Measurements from ENCODE around the gene SHC1. TPM values are rescaled to one million over a fixed set of nuclear protein-coding genes. Genes with fewer than 3 reads are reported as not detected.

SHC1 gene
- total and polyA plus RNA-seq, 2 experiments from 2014 or later, result 117 to 211 TPM

- TF ChIP-seq ETS1 (IDR thresholded peaks at IDR 0.05) (no peak), NANOG (IDR thresholded peaks at IDR 0.05; ENCODE audit: borderline replicate concordance) (no peak), CREB1 (CRISPR knock-in tag; IDR thresholded peaks at IDR 0.05; ENCODE audit: low read depth) (no peak), CTCF (conservative IDR thresholded peaks at IDR 0.05; ENCODE audit: low read depth in 2 of 2) (no peak)
These were observed 24.0 kb upstream of the SHC1 start (continued) for GRCh38 chr1:154994591-154994990.

GRCh38 chr1:154994269-154994587, 23.7 kb upstream of the SHC1 start:
- H2AFZ ChIP-seq, result no peak overlapping the region
- H3K9me2 ChIP-seq (ENCODE audit: insufficient read depth), result no peaks in the 10 kb centered on the region
- Mint-ChIP-seq H3K9me3 (no peaks in the 10 kb centered on the region), H3K4me3 (no peak overlapping the region; the same call in 2 of the 3 replicates), H3K36me3 (ENCODE audit: low read depth) (peaks cover 18% of the 10 kb centered on the region), H3K4me1 (peaks cover 30% of the 10 kb centered on the region), H3K27me3 (ENCODE audit: insufficient read depth, low read depth, poor library complexity) (peaks cover 15% of the 10 kb centered on the region), H3K27ac (no peak overlapping the region)
- DNase-seq (ENCODE audit: low spot score), result no peak
- no peaks in the 10 kb centered on the region for H3K27me3 ChIP-seq (ENCODE audit: insufficient read depth)
- peaks cover 5% of the 10 kb centered on the region; the same call in 1 of the 2 replicates for H3K4me1 ChIP-seq (ENCODE audit: insufficient read depth)
- no peak overlapping the region for H3K27ac ChIP-seq (ENCODE audit: low read depth)
- H3K4me2 ChIP-seq, result no peak overlapping the region
- H3K4me3 ChIP-seq, result no peak overlapping the region
- H4K20me1 ChIP-seq (replicated peaks; ENCODE audit: insufficient read depth), result no peaks in the 10 kb centered on the region; the same call in 1 of the 2 replicates
- H3F3A ChIP-seq (replicated peaks; ENCODE audit: low read depth), result peaks cover 15% of the 10 kb centered on the region; the same call in 1 of the 2 replicates
- H3K36me3 ChIP-seq (ENCODE audit: insufficient read depth), result 0 out of 2 replicates have a peak, but pooled peaks cover 5% of the 10 kb centered on the region
- ATAC-seq, result no peak
- no peaks in the 10 kb centered on the region; the same call in 1 of the 2 replicates for H3K79me2 ChIP-seq (replicated peaks; ENCODE audit: insufficient read depth)
- TF ChIP-seq JUNB (IDR thresholded peaks at IDR 0.05; ENCODE audit: unreplicated experiment) (no peak), ZNF462 (CRISPR knock-in tag; IDR thresholded peaks at IDR 0.05) (no peak), ZNF331 (CRISPR knock-in tag; IDR thresholded peaks at IDR 0.05; ENCODE audit: low read depth) (no peak), NANOG (IDR thresholded peaks at IDR 0.05; ENCODE audit: borderline replicate concordance) (no peak), STAT1 (IDR thresholded peaks at IDR 0.05; ENCODE audit: unreplicated experiment) (no peak), ETS1 (IDR thresholded peaks at IDR 0.05) (no peak), REST (IDR thresholded peaks at IDR 0.05; ENCODE audit: unreplicated experiment) (no peak), EZH2 (IDR thresholded peaks at IDR 0.05; ENCODE audit: low read depth, unreplicated experiment) (no peak), CREB1 (CRISPR knock-in tag; IDR thresholded peaks at IDR 0.05; ENCODE audit: low read depth) (no peak), ZNF114 (CRISPR knock-in tag; IDR thresholded peaks at IDR 0.05) (no peak)
